GM21717 (cell line): ENCODE data around the gene CES2.

Experiments
- ATAC-seq: cut with Tn5 transposase; IDR thresholded peaks from one replicate; pipeline ENCODE4 v1.9.1; 2021; ENCODE audit warnings: mild to moderate bottlenecking, moderate library complexity; ENCODE audit not compliant: unreplicated experiment

The CES2 gene

GRCh38 chr16:66902648-66903543 lies 32.4 kb upstream of the CES2 start:
- no peak for ATAC-seq

GRCh38 chr16:66903544-66904427 lies 31.5 kb upstream of the CES2 start:
- no peak for ATAC-seq

- ATAC-seq, result no peak
Observed at GRCh38 chr16:66904428-66904845, 30.9 kb upstream of the CES2 start.

- ATAC-seq, result no peak
Observed at GRCh38 chr16:66904846-66905632, 30.3 kb upstream of the CES2 start.

- ATAC-seq, result no peak
Observed at GRCh38 chr16:66905633-66906539, 29.4 kb upstream of the CES2 start.

- no peak for ATAC-seq
Observed at GRCh38 chr16:66906916-66907836, 28.1 kb upstream of the CES2 start.

- ATAC-seq, result no peak
Observed at GRCh38 chr16:66908116-66908515, 27.2 kb upstream of the CES2 start.

- ATAC-seq, result no peak
Observed at GRCh38 chr16:66908762-66909559, 26.4 kb upstream of the CES2 start.

- no peak for ATAC-seq
Observed at GRCh38 chr16:66910175-66910940, 25.0 kb upstream of the CES2 start.

- ATAC-seq, result no peak
Observed at GRCh38 chr16:66911112-66911511, 24.2 kb upstream of the CES2 start.

- no peak for ATAC-seq
Observed at GRCh38 chr16:66911801-66912200, 23.5 kb upstream of the CES2 start.

- ATAC-seq, result no peak
Observed at GRCh38 chr16:66913081-66913480, 22.2 kb upstream of the CES2 start.

- ATAC-seq, result no peak
Observed at GRCh38 chr16:66913711-66914110, 21.6 kb upstream of the CES2 start.

GRCh38 chr16:66914541-66914940 lies 20.8 kb upstream of the CES2 start:
- ATAC-seq, result no peak

- ATAC-seq, result no peak
Observed at GRCh38 chr16:66915041-66915440, 20.3 kb upstream of the CES2 start.

GRCh38 chr16:66916518-66916917 lies 18.8 kb upstream of the CES2 start:
- no peak for ATAC-seq

GRCh38 chr16:66917741-66918140 lies 17.6 kb upstream of the CES2 start:
- no peak for ATAC-seq
